Fibroblast of pulmonary artery (primary cell): Measurements from ENCODE around the gene CKS1B.

Experiments
- DNase-seq: peaks from one replicate; pipeline ENCODE4 v3.0.0-alpha.2; 2010; ENCODE audit warnings: low read depth
- H3K4me3 ChIP-seq: replicated peaks from 2 replicates; pipeline ENCODE4 v1.5.1; 2011; ENCODE audit warnings: low read depth, mild to moderate bottlenecking, control low read depth, low read length, moderate library complexity
- TF ChIP-seq, protein P1 (sequence below): IDR thresholded peaks from 2 replicates; pipeline ENCODE4 v1.5.1; 2011; ENCODE audit warnings: mild to moderate bottlenecking, control low read depth, low read length, inconsistent platforms; ENCODE audit errors: missing control alignments

The CKS1B gene

GRCh38 chr1:154936555-154937084, 37.9 kb upstream of the CKS1B start, which contains the start of gene PMVK:
Gene PMVK (minus strand): TSS chr1:154936719. CDS start chr1:154936685, 34 bp downstream.
- peak; percentile 97 for DNase-seq
- TF ChIP-seq, protein P1, sequence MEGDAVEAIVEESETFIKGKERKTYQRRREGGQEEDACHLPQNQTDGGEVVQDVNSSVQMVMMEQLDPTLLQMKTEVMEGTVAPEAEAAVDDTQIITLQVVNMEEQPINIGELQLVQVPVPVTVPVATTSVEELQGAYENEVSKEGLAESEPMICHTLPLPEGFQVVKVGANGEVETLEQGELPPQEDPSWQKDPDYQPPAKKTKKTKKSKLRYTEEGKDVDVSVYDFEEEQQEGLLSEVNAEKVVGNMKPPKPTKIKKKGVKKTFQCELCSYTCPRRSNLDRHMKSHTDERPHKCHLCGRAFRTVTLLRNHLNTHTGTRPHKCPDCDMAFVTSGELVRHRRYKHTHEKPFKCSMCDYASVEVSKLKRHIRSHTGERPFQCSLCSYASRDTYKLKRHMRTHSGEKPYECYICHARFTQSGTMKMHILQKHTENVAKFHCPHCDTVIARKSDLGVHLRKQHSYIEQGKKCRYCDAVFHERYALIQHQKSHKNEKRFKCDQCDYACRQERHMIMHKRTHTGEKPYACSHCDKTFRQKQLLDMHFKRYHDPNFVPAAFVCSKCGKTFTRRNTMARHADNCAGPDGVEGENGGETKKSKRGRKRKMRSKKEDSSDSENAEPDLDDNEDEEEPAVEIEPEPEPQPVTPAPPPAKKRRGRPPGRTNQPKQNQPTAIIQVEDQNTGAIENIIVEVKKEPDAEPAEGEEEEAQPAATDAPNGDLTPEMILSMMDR: peak; percentile 21
- peak within 1 kb of the TSS; percentile 90 for H3K4me3 ChIP-seq

DNA sequence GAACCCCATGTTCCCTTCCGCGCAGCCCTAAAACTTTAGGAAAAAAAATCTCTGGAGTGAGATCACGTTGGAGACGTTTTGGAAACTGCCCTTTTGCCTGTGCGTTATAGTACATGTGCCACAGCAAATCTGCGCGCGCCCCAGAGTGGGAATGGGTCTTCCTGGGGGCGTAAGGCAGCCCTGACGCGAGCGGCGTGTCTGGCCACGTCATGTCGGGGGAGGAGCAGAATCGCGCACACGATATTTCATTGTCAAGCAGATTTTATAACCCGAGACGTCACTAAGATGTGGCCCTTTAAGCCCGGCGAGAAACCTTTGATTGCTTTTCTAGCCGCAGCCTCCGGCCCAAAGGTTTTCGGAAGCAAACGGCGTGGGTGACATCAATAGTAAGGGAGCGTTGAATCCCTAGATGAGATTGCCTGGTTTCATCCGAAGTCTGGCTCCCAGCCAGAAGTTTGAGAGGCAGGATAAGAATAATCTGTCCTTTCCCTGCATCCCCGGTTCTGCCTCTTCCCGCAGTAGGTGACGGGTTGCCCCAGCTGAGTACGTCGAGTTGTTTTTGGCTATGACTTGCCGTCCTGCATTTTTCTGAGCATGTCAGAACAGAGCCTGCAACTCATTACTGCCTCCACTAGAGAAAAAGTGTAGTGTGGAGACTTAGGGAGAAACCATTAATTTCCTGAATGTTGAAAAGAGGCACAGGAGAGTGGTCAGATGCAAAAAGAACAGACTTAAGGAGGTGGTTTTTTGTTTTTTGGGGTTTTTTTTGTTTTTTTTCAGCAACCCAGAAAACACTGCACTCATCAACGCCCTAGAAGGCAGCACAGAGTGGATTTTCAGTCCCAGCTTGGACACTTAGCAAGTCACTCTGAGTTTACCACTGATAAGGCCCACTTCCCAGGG, 37.1 kb upstream of the CKS1B start:
- TF ChIP-seq, protein P1: peak; percentile 36
- peak overlapping the region; percentile 90 for H3K4me3 ChIP-seq
- DNase-seq: peak; percentile 98

- H3K4me3 ChIP-seq: peak overlapping the region; percentile 90
- DNase-seq: no peak
- TF ChIP-seq, protein P1: no peak
Observed at GRCh38 chr1:154937988-154938386, 36.5 kb upstream of the CKS1B start.

DNA sequence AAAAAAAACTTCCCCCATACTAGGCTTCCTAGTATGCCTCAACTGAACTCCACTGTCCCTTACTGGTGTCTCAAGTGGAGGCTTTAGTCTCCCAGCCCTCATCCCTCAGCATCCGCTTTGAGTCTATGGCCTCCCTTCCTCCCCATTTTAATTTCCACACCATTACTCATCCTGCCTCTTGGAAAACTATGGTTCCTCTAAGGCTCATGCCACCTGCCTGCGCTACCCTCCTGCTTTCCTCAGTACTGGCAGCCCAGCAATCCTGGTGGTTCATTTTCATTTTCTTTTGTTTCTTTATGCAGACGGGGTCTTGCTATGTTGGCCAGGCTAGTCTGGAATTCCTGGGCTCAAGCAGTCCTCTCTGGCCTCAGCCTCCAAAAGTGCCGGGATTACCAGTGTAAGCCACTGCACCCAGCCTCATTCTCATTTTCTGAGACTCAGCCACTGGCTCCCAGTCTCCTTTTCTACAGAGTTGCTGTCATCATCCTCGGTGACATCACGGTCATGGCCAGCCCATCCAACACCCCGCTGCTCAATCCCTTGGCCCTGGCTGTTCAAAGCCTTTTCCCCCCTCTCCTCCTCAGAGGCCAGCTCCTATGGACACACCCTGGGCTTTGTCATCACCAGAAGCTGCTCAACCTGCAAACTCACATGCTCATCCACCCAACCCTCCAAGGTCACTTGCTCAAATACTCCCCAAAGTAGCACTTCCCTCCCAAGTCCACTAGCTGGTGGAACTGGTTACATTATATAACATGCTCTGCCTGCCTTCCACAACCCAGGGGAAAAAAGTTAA, 35.7 kb upstream of the CKS1B start:
- no peak for DNase-seq
- H3K4me3 ChIP-seq: no peak overlapping the region
- TF ChIP-seq, protein P1: no peak

- DNase-seq: no peak
- TF ChIP-seq, protein P1: no peak
- H3K4me3 ChIP-seq: no peak overlapping the region
Observed at GRCh38 chr1:154940213-154940560, 34.3 kb upstream of the CKS1B start.

DNA sequence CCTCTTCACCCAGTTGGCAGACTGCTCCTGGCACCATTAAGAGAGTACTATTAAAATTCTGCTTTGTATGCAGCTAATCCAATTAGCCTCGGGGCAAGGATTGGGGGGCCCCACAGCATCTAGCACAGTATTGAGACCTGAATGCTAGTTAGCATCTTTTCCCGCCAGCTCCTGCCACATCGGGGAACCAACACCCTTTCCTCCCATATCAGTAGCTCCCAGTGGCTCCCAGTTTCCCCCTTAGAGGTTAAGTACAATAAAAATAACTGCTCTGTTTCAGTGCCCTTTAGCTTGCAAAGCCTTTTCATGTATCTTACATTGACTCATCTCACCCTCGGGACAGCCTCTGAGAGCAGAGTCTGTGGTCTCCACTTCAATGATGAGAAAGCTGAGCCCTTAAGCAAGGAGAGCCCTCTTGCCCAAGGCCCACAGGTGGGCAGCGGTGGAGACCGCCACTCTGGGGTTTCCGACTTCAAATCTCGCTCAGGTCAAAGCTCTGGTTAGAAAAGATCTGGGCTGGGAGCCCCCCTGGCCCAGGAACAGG, 33.8 kb upstream of the CKS1B start:
- no peak for DNase-seq
- TF ChIP-seq, protein P1: no peak
- H3K4me3 ChIP-seq: no peak overlapping the region
